MCF 10A (cell line): ENCODE data around the gene PCSK7. TPM values are rescaled to one million over a fixed set of nuclear protein-coding genes. Genes with fewer than 3 reads are reported as not detected.
A peak's percentile ranks its signal among the peaks of the same experiment; 100 is the strongest.

Experiments used
- BruUV-seq: library from RNA; stranded (reverse); fragments of 400-500 nt; replicated peaks from 2 replicates; lab custom pipeline; 2021; lab: Mats Ljungman, UMichigan
- CTCF ChIA-PET: fragments of 300-600 bp; sonication (Branson Sonifier 250); formaldehyde crosslinking; extraction: SDS; loops from one replicate; lab custom pipeline; 2021; ENCODE audit warnings: antibody characterized with exemption, inconsistent platforms; lab: Yijun Ruan, JAX
- POLR2A ChIA-PET: fragments of 300-600, 350-650 bp; sonication (Branson Sonifier 250); formaldehyde crosslinking; extraction: SDS; loops from one replicate; lab custom pipeline; 2020; ENCODE audit warnings: antibody characterized with exemption, inconsistent platforms; lab: Yijun Ruan, JAX
- DNase-seq: peaks from one replicate; pipeline ENCODE4 v3.0.0-alpha.2; 2018; ENCODE audit not compliant: unreplicated experiment
- H3K27ac Mint-ChIP-seq: one replicate; pipeline ENCODE4 v1.8.0; 2022; ENCODE audit warnings: mild to moderate bottlenecking, low read depth, mixed read lengths; ENCODE audit not compliant: unreplicated experiment
- H3K27me3 Mint-ChIP-seq: one replicate; pipeline ENCODE4 v1.8.0; 2022; ENCODE audit warnings: mixed read lengths; ENCODE audit not compliant: insufficient read depth, unreplicated experiment
- H3K36me3 Mint-ChIP-seq: one replicate; pipeline ENCODE4 v1.8.0; 2022; ENCODE audit warnings: mild to moderate bottlenecking, moderate library complexity, mixed read lengths; ENCODE audit not compliant: insufficient read depth, unreplicated experiment
- H3K4me1 Mint-ChIP-seq: one replicate; pipeline ENCODE4 v1.8.0; 2022; ENCODE audit warnings: mixed read lengths; ENCODE audit not compliant: insufficient read depth, unreplicated experiment
- H3K4me3 Mint-ChIP-seq: one replicate; pipeline ENCODE4 v1.8.0; 2022; ENCODE audit warnings: mild to moderate bottlenecking, moderate library complexity, mixed read lengths; ENCODE audit not compliant: unreplicated experiment
- H3K9me3 Mint-ChIP-seq: one replicate; pipeline ENCODE4 v1.8.0; 2022; ENCODE audit warnings: mixed read lengths; ENCODE audit not compliant: unreplicated experiment
- intact Hi-C: fragments of 100-400 bp; cut with micrococcal nuclease; formaldehyde crosslinking; loops from 2 replicates; pipeline ENCODE4 v1.14.1; 2022
- total RNA-seq: library from RNA; stranded (reverse); gene quantifications from 2 replicates; pipeline ENCODE4 v1.2.3, GENCODE V29; 2022
- TF ChIP-seq, protein P1 (sequence below): fragments of 200-600 bp; IDR thresholded peaks from one replicate; pipeline ENCODE4 v1.8.0; 2022; ENCODE audit warnings: antibody characterized with exemption, mild to moderate bottlenecking; ENCODE audit not compliant: unreplicated experiment

Gene PCSK7
- total RNA-seq, 1 experiment from 2014 or later, result 58.6 TPM

DNA sequence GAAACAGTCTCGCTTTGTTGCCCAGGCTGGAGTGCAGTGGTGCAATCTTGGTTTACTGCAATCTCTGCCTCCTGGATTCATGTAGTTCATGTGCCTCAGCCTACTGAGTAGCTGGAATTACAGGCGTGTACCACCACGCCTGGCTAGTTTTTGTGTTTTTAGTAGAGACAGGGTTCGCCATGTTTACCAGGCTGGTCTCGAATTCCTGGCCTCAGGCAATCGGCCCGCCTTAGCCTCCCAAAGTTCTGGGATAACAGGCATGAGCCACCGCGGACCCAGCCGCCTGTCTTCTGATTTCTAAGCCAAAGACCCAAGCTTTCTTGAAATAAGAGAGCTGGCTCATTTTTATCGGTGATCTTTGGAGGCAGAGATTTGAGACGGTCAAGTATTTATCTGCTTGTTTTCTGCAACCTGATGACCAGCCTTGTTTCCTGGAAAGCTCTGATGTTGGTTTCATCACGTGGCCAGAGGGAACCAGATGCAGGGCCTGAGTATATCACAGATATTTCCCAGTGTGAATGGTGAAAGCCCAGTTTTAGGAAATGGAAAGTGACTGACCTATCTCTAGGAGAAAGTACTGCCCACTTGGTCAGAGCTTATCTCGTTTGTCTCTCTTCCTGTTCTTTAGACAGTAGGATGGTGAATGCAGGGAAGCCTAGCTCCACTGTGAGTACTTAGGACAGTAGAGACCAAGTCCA is 59.0 kb downstream of the PCSK7 start:
- ChIA-PET CTCF (interaction anchor here (0.6 to 1.0 kb wide), 4 partner anchors 16 to 362 kb away, joined by 3 to 4 read pairs (median 3); no protein-coding TSS in a partner anchor), POLR2A (interaction anchor here (1.0 to 1.7 kb wide), 6 partner anchors 10 to 49 kb away, joined by 3 to 8 read pairs (median 4); partner anchors contain the start of gene PAFAH1B2)
- TF ChIP-seq, protein P1, sequence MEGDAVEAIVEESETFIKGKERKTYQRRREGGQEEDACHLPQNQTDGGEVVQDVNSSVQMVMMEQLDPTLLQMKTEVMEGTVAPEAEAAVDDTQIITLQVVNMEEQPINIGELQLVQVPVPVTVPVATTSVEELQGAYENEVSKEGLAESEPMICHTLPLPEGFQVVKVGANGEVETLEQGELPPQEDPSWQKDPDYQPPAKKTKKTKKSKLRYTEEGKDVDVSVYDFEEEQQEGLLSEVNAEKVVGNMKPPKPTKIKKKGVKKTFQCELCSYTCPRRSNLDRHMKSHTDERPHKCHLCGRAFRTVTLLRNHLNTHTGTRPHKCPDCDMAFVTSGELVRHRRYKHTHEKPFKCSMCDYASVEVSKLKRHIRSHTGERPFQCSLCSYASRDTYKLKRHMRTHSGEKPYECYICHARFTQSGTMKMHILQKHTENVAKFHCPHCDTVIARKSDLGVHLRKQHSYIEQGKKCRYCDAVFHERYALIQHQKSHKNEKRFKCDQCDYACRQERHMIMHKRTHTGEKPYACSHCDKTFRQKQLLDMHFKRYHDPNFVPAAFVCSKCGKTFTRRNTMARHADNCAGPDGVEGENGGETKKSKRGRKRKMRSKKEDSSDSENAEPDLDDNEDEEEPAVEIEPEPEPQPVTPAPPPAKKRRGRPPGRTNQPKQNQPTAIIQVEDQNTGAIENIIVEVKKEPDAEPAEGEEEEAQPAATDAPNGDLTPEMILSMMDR, result no peak
- peak overlapping the region; percentile 70 for H3K27ac Mint-ChIP-seq
- peaks cover 41% of the 10 kb centered on the region for H3K36me3 Mint-ChIP-seq
- no TSS peak for BruUV-seq
- H3K9me3 Mint-ChIP-seq, result no peaks in the 10 kb centered on the region
- DNase-seq, result no peak
- no peak overlapping the region for H3K4me3 Mint-ChIP-seq
- H3K4me1 Mint-ChIP-seq, result no peaks in the 10 kb centered on the region
- no peaks in the 10 kb centered on the region for H3K27me3 Mint-ChIP-seq
- intact Hi-C loops, result no loop called here

GRCh38 chr11:117171404-117172061 is 60.3 kb downstream of the PCSK7 start:
- H3K27ac Mint-ChIP-seq, result no peak overlapping the region
- TF ChIP-seq, protein P1, result no peak
- POLR2A ChIA-PET, result interaction anchor here (0.8 to 1.6 kb wide), 4 partner anchors 10 to 27 kb away, joined by 3 to 8 read pairs (median 5); partner anchors contain the start of gene PAFAH1B2
- no peaks in the 10 kb centered on the region for H3K9me3 Mint-ChIP-seq
- no peaks in the 10 kb centered on the region for H3K27me3 Mint-ChIP-seq
- intact Hi-C loops, result no loop called here
- no peak overlapping the region for H3K4me3 Mint-ChIP-seq
- BruUV-seq, result no TSS peak
- CTCF ChIA-PET, result interaction anchor here (0.6 to 1.0 kb wide), 2 partner anchors 15 to 415 kb away, joined by 3 read pairs; no protein-coding TSS in a partner anchor
- H3K4me1 Mint-ChIP-seq, result peaks cover 6% of the 10 kb centered on the region
- H3K36me3 Mint-ChIP-seq, result peaks cover 54% of the 10 kb centered on the region
- no peak for DNase-seq

GRCh38 chr11:117171007-117171403 is 60.9 kb downstream of the PCSK7 start:
- intact Hi-C loops, result no loop called here
- DNase-seq, result no peak
- Mint-ChIP-seq H3K27ac (no peak overlapping the region), H3K4me3 (no peak overlapping the region), H3K9me3 (no peaks in the 10 kb centered on the region), H3K4me1 (peaks cover 8% of the 10 kb centered on the region), H3K36me3 (peaks cover 59% of the 10 kb centered on the region), H3K27me3 (no peaks in the 10 kb centered on the region)
- ChIA-PET POLR2A (interaction anchor here (0.8 to 1.7 kb wide), 4 partner anchors 9 to 25 kb away, joined by 3 to 7 read pairs (median 5); no protein-coding TSS in a partner anchor), CTCF (interaction anchor here (1.2 kb wide), 1 partner anchor 10 kb away, joined by 3 read pairs; no protein-coding TSS in a partner anchor)
- BruUV-seq, result no TSS peak
- TF ChIP-seq, protein P1, result no peak

- CTCF ChIA-PET, result interaction anchor here (0.6 to 2.1 kb wide), 3 partner anchors 10 to 378 kb away, joined by 3 to 10 read pairs (median 5); no protein-coding TSS in a partner anchor
- H3K36me3 Mint-ChIP-seq, result peaks cover 67% of the 10 kb centered on the region
- DNase-seq, result no peak
- intact Hi-C loops, result no loop called here
- peaks cover 13% of the 10 kb centered on the region for H3K4me1 Mint-ChIP-seq
- H3K4me3 Mint-ChIP-seq, result no peak overlapping the region
- TF ChIP-seq, protein P1, result no peak
- no TSS peak for BruUV-seq
- POLR2A ChIA-PET, result interaction anchor here (0.6 to 1.7 kb wide), 4 partner anchors 20 to 61 kb away, joined by 3 to 7 read pairs (median 5); partner anchors contain the start of gene PCSK7
- H3K9me3 Mint-ChIP-seq, result no peaks in the 10 kb centered on the region
- no peaks in the 10 kb centered on the region for H3K27me3 Mint-ChIP-seq
- no peak overlapping the region for H3K27ac Mint-ChIP-seq
Observed at GRCh38 chr11:117170210-117170609, 61.7 kb downstream of the PCSK7 start.
